ENCODE data around the gene HMCES.
"Not testable (repeated sequence)": the region's sequence is repeated elsewhere in the genome, so short reads cannot be mapped to it uniquely, and the experiment has no call there.

HMCES gene

DNA sequence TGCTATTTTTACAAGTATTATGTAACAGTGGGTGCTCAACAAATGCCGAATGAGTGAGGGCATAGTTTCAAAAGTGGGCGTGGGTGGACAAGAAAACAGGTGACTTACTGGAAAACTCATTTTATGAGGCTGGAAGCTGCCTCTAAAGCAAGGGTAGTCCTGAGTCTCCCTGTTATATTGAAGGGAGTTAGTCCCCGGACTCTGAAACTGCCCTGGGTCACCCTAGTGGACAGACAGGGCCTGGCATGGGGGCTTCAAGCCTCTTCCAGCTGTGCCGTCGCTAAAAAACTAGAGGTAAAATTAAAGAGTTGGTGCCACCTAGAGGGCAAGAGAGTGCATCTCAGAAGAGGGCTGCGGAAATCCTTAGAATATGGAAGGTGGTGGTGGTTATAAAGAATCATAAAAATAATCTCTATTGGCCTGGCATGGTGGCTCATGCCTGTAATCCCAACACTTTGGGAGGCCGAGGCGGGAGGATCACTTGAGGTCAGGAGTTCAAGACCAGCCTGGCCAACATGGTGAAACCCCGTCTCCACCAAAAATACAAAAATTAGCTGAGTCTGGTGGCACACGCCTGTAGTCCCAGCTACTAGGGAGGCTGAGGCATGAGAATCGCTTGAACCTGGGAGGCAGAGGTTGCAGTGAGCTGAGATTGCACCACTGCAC, 32.9 kb upstream of the HMCES start:
- peak; percentile 87 for DNase-seq
- CTCF ChIA-PET = interaction anchor here (0.6 to 7.3 kb wide), 35 partner anchors 8 to 614 kb away, joined by 3 to 88 read pairs (median 6); partner anchors contain the start of gene CNBP
- not testable (repeated sequence) for H3K9me3 Mint-ChIP-seq, H3K27me3 Mint-ChIP-seq, H3K4me3 Mint-ChIP-seq
- Mint-ChIP-seq H3K4me1 (peaks cover 48% of the 10 kb centered on the region), H3K36me3 (peaks cover 16% of the 10 kb centered on the region), H3K27ac (peak overlapping the region; percentile 67)

DNA sequence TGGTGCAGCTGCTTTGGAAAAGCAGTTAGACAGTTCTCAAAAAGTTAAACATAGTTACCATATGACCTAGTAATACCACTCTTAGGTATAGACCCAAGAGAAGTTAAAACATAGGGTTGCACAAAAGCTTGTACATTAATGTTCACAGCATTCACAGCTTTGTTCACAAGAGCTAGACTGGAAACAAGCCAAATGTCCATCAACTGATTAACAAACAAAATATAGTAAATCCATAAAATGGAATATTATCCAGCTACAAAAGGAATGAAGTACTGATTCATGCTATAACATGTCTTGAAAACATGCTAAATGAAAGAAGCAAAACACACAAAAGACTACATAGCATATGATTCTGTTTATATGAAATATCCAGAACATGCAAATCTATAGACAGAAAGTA, 32.0 kb upstream of the HMCES start:
- peaks cover 49% of the 10 kb centered on the region for H3K4me1 Mint-ChIP-seq
- no peak overlapping the region for H3K4me3 Mint-ChIP-seq
- no peak overlapping the region for H3K27ac Mint-ChIP-seq
- H3K27me3 Mint-ChIP-seq = peaks cover 6% of the 10 kb centered on the region
- peaks cover 16% of the 10 kb centered on the region for H3K36me3 Mint-ChIP-seq
- CTCF ChIA-PET = interaction anchor here (0.6 to 7.3 kb wide), 33 partner anchors 9 to 615 kb away, joined by 3 to 88 read pairs (median 5); partner anchors contain the start of gene CNBP
- peaks cover 2% of the 10 kb centered on the region for H3K9me3 Mint-ChIP-seq
- no peak for DNase-seq

DNA sequence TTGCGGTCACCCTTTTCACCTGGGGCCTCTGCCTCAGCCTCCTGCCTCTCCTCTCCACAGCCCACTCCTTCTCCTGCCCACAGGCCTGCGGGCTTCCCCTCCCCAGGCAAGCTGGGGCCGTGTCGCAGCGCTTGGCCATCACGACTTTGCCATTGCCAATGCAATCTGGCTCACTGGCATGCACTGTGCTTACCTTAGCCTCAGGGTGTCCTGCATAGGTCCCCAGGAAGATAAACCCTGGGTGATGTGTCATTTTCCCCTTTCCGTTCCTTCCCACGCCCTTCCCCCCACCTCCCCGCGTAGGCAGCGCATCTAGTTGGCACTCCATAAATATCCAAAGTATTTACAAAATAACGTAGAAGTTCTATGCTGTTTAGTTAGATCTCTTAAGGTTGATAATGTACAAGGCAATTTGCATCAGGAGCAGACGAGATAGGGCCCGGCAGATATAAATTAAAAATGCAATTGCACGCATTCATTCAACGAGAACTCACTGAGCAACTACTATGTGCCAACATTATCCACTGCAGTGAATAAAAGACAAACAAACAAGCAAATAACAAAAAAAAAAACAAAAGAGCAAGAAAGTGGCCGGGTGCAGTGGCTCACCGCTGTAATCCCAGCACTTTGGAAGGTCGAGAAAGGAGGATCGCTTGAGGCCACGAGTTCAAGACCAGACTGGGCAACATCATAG, 30.2 kb upstream of the HMCES start:
- H3K4me1 Mint-ChIP-seq = peaks cover 63% of the 10 kb centered on the region
- H3K36me3 Mint-ChIP-seq = peaks cover 29% of the 10 kb centered on the region
- no peak for DNase-seq
- CTCF ChIA-PET = interaction anchor here (1.8 to 7.3 kb wide), 4 partner anchors 86 to 278 kb away, joined by 4 to 88 read pairs (median 50); no protein-coding TSS in a partner anchor
- H3K27me3 Mint-ChIP-seq = peaks cover 6% of the 10 kb centered on the region
- no peaks in the 10 kb centered on the region for H3K9me3 Mint-ChIP-seq
- H3K27ac Mint-ChIP-seq = peak overlapping the region; percentile 96
- peak overlapping the region; percentile 96 for H3K4me3 Mint-ChIP-seq

DNA sequence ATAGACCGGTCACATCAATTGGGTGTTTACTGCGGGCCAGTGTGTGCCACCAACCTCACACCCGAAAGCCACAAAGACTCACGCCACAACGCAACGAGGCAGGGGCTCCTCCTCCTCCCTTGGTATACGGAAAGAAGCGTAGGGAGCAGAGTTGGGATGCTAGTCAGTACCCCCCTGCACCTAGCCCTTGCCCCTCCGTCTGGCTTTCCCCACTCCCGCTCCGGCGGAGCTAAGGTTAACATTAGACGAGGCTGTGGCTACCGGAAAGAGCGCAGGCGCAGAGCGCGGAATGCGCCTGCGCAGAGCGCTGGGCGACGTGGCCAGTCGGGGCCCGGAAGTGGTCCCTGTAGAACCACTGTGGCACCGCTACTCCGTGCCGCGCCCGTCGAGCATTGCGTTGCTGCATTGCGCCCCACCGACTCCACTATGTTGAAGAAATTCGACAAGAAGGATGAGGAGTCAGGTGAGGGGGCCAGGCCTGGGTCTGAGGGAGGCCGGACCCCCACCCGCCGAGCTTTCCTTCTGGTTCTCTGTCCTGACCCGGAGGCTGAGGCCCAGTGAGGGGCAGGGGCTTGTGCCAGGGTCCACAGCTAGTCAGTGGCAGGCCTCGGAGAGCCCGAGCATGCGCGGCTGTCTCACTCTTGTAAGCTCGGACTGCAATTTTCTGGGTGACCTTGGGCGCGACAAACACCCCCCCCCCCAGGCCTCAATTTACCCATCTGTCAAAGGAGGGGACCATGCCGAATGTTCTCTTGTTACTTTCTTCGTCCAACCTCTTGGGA, 29.2 kb upstream of the HMCES start, which contains the start of gene COPG1:
Gene COPG1, plus strand, starts transcription at position 323 of the 782 bp plus-strand sequence. Its CDS starts 104 bp downstream, at position 427.
- peaks cover 64% of the 10 kb centered on the region for H3K4me1 Mint-ChIP-seq
- peaks cover 36% of the 10 kb centered on the region for H3K36me3 Mint-ChIP-seq
- CTCF ChIA-PET = interaction anchor here (0.6 to 7.3 kb wide), 7 partner anchors 9 to 279 kb away, joined by 3 to 88 read pairs (median 5); a partner anchor contains a TSS
- H3K4me3 Mint-ChIP-seq = peak within 1 kb of the TSS; percentile 96
- H3K9me3 Mint-ChIP-seq = no peaks in the 10 kb centered on the region
- peak within 1 kb of the TSS; percentile 96 for H3K27ac Mint-ChIP-seq
- peak; percentile 89 for DNase-seq
- peaks cover 6% of the 10 kb centered on the region for H3K27me3 Mint-ChIP-seq

DNA sequence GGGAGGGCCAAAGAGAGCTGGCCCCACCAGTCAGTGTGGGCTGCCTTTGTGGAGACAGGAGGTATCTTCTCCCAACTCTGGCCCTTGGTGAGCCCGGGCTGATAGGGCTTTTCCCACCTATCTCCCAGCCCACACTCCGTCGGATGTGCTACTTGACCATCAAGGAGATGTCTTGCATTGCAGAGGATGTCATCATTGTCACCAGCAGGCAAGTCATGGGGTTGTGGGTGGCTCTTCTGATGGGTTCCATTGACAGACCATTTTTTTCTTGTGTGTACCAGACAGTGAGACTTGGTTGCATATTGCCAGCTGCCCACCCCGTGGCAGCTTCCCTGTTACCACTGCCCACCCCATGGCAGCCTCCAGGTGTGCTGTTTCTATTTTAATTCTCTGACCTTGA, 25.9 kb upstream of the HMCES start:
- Mint-ChIP-seq H3K4me1 (peaks cover 43% of the 10 kb centered on the region), H3K9me3 (no peaks in the 10 kb centered on the region), H3K27me3 (peaks cover 6% of the 10 kb centered on the region), H3K36me3 (peaks cover 65% of the 10 kb centered on the region), H3K27ac (no peak overlapping the region), H3K4me3 (no peak overlapping the region)
- DNase-seq = no peak
- CTCF ChIA-PET = interaction anchor here (0.6 to 1.7 kb wide), 4 partner anchors 8 to 90 kb away, joined by 3 to 4 read pairs (median 3); no protein-coding TSS in a partner anchor

DNA sequence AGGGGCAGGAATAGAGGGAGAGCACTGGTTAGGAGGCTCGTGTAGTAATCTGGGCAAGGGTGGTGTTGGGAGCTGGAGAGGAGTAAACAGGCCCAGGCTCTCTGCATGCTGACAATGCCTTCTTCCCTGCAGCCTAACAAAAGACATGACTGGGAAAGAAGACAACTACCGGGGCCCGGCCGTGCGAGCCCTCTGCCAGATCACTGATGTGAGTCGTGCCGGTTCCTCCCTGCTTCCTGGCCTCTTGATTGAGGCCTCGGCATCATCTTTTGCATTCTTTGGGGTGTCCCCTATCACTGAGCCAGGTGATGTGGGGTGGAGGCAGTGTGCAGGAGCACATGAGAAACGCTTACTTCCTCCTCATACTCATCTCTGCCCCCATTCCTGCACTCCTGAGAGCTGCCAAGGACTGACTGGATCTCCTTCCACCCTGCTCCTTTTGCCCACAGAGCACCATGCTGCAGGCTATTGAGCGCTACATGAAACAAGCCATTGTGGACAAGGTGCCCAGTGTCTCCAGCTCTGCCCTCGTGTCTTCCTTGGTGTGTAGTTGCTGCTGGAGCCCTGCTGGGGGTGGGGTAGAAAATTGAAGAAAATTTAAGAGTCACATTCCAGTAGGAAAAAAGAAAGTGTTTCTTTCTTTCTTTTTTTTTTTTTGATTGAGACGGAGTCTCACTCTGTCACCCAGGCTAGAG, 24.0 kb upstream of the HMCES start:
- H3K27me3 Mint-ChIP-seq = no peaks in the 10 kb centered on the region
- H3K4me1 Mint-ChIP-seq = peaks cover 25% of the 10 kb centered on the region
- H3K36me3 Mint-ChIP-seq = peaks cover 72% of the 10 kb centered on the region
- no peak overlapping the region for H3K4me3 Mint-ChIP-seq
- no peaks in the 10 kb centered on the region for H3K9me3 Mint-ChIP-seq
- H3K27ac Mint-ChIP-seq = no peak overlapping the region
- CTCF ChIA-PET = interaction anchor here (0.6 to 1.0 kb wide), 3 partner anchors 9 to 382 kb away, joined by 3 to 5 read pairs (median 3); no protein-coding TSS in a partner anchor
- DNase-seq = no peak

DNA sequence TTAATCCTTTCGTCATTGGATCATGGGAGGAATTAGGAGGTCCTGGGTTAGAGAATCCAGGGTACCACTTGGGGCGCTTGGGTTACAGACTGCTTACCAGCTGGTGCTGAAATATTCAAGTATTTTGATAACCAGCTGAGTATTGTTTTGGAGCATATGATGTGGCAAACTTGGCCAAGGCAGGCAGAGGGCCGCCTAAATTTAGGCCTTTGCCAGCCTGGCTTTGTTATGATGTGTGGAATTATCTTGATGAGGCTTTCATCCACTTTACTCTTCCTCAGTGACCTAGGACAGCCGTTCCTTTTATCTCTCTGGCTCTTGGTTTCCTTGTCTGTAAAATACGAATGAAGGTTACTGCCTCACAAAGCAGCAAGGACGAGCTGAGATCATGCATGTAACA, 22.4 kb upstream of the HMCES start:
- peaks cover 78% of the 10 kb centered on the region for H3K36me3 Mint-ChIP-seq
- no peak overlapping the region for H3K4me3 Mint-ChIP-seq
- CTCF ChIA-PET = interaction anchor here (1.1 kb wide), 1 partner anchor 10 kb away, joined by 4 read pairs; no protein-coding TSS in a partner anchor
- no peaks in the 10 kb centered on the region for H3K27me3 Mint-ChIP-seq
- no peak overlapping the region for H3K27ac Mint-ChIP-seq
- no peak for DNase-seq
- no peaks in the 10 kb centered on the region for H3K9me3 Mint-ChIP-seq
- peaks cover 16% of the 10 kb centered on the region for H3K4me1 Mint-ChIP-seq

DNA sequence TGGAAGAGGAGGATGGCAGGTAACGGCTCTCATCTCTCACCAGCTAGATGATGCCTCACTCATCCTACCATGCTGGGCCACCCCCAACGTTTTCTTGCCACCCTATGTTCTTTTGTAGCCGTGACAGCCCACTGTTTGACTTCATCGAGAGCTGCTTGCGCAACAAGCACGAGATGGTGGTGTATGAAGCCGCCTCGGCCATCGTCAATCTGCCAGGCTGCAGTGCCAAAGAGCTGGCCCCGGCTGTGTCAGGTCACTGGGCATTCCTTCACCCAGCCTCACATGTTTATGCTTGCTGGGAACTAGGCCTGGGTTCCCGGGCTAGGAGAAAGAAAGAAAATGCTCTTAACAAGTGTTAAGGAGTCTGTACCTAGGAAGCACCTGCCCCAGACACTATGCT, 21.1 kb upstream of the HMCES start:
- H3K4me3 Mint-ChIP-seq = no peak overlapping the region

DNA sequence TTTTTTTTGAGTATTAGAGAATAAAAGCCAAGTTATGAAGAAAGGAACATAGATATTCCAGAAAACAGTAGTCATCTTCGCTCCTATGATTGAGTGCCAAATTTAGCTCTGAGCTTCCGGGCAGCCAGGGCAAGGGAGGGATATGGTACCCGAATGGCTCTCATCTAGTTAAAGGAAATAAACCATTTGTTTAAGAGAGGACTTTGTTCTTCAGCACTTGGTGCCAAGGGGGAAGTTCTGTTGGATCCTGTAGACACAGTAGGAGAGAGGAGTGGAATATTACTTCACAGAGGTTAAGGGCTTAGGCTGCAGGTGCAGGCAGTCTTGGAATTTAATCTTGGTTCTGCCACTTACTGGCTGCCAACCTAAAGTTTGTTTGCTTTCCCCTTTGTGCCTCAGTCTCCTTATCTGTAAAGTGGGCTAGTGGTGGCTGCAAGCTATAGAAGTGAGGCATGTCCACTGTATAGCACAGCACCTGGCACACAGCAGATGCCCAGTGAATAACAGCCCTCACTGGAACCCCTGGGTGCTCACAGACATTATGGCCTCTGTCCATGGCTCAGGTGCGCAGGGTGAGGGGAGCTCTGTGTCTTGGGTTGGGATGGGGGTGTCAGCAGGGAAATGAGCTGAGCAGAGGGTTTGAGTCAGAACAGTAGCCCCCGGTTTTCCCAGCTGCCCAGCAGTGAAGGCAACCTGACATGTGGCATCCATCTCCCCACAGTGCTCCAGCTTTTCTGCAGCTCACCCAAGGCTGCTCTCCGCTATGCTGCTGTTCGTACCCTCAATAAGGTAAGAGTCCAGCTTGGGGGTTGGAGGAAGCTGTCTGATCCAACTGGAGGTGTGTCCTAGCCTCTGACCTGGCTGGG, 18.8 kb upstream of the HMCES start:
- no peaks in the 10 kb centered on the region for H3K9me3 Mint-ChIP-seq
- no peak for DNase-seq
- CTCF ChIA-PET = interaction anchor here (1.0 to 1.7 kb wide), 4 partner anchors 8 to 289 kb away, joined by 3 to 8 read pairs (median 4); no protein-coding TSS in a partner anchor
- H3K36me3 Mint-ChIP-seq = peaks cover 76% of the 10 kb centered on the region
- no peaks in the 10 kb centered on the region for H3K4me1 Mint-ChIP-seq
- H3K4me3 Mint-ChIP-seq = no peak overlapping the region
- no peak overlapping the region for H3K27ac Mint-ChIP-seq
- no peaks in the 10 kb centered on the region for H3K27me3 Mint-ChIP-seq

More for the DNA sequence above, 21.1 kb upstream of the HMCES start:
- Mint-ChIP-seq H3K27me3 (no peaks in the 10 kb centered on the region), H3K27ac (no peak overlapping the region), H3K36me3 (peaks cover 80% of the 10 kb centered on the region), H3K4me1 (peaks cover 7% of the 10 kb centered on the region), H3K9me3 (no peaks in the 10 kb centered on the region)
- CTCF ChIA-PET = no interaction called here
- DNase-seq = no peak

DNA sequence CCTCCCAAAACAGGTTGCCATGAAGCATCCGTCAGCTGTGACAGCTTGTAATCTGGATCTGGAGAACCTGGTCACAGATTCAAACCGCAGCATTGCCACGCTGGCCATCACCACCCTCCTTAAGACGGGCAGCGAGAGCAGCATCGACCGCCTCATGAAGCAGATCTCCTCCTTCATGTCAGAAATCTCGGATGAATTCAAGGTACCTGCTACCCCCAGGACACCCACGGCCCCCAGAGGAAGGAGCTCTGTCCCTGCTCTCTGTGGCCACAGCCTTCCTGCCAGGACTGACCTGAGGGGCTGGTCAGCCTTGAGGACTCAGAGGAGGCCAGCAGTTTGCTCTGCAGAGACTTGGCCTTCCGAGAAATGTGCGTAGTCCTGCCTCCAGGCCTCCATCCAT, 18.1 kb upstream of the HMCES start:
- CTCF ChIA-PET = interaction anchor here (0.9 to 1.7 kb wide), 5 partner anchors 9 to 290 kb away, joined by 3 to 8 read pairs (median 3); no protein-coding TSS in a partner anchor
- Mint-ChIP-seq H3K4me1 (no peaks in the 10 kb centered on the region), H3K27me3 (no peaks in the 10 kb centered on the region), H3K4me3 (no peak overlapping the region), H3K9me3 (no peaks in the 10 kb centered on the region), H3K27ac (no peak overlapping the region), H3K36me3 (peaks cover 74% of the 10 kb centered on the region)
- no peak for DNase-seq

DNA sequence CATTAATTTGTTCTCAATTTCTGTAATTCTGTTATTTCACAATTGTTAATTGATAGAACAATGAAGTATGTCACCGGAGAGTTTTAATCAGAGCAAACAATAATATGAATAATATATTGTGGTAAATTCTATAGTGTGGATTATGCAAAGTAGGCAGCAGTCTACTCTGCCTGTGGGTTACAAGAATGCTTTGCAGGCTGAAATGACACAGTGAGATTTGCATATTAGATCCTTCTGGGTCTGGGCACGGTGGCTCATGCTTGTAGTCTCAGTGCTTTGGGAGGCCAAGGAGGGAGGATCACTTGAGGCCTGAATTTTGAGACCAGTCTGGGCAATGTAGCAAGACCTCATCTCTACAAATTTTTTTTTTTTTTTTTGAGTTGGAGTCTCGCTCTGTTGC, 16.8 kb upstream of the HMCES start:
- no peaks in the 10 kb centered on the region for H3K4me1 Mint-ChIP-seq
- no peak overlapping the region for H3K4me3 Mint-ChIP-seq
- CTCF ChIA-PET = interaction anchor here (1.6 kb wide), 1 partner anchor 17 kb away, joined by 3 read pairs; no protein-coding TSS in a partner anchor
- no peak for DNase-seq
- H3K36me3 Mint-ChIP-seq = peaks cover 69% of the 10 kb centered on the region
- no peak overlapping the region for H3K27ac Mint-ChIP-seq
- no peaks in the 10 kb centered on the region for H3K27me3 Mint-ChIP-seq
- no peaks in the 10 kb centered on the region for H3K9me3 Mint-ChIP-seq

DNA sequence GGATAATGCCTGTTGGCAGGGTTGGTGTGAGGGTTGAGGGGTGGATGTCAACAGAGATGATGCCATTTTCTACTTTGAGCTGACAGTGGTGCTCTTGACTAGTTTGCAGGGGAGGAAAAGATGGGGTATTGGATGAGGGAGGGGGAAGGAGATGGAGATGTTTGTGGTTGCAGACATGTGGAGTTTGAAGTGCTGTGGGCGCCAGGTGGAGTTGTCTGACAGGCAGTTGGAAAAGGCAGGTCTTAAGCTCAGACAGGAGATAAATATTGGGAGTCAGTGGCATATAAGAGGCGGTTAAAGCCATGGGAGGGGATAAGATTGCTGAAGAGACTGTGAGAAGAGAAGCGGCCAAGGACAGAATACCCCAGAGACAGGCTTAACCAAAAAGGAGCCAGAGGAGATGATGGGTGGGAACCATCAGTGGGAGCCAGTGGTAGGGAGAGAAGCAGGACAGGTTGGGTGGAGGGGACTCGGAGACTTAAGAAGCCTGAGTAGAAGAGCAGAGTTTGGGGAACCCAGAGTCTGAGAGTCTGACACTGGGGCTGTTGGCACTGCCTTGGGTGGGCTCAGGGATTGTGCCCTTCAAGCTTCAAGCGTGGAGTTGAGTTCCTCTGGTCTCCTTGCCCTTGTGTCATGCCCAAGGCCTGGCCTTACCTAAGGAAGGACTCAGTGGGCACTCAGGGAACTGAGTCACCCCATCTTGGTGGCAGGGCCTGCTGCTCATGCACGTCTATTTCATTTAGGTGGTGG, 15.3 kb upstream of the HMCES start:
- no peak for DNase-seq
- CTCF ChIA-PET = interaction anchor here (0.8 to 1.2 kb wide), 2 partner anchors 11 to 53 kb away, joined by 3 to 4 read pairs; a partner anchor contains a TSS
- no peak overlapping the region for H3K27ac Mint-ChIP-seq
- peaks cover 72% of the 10 kb centered on the region for H3K36me3 Mint-ChIP-seq
- H3K4me1 Mint-ChIP-seq = no peaks in the 10 kb centered on the region
- H3K4me3 Mint-ChIP-seq = no peak overlapping the region
- H3K9me3 Mint-ChIP-seq = no peaks in the 10 kb centered on the region
- H3K27me3 Mint-ChIP-seq = no peaks in the 10 kb centered on the region
